Stimulated activated CD4-positive, alpha-beta T cell treated with anti-CD3 and anti-CD28 coated beads, TNF-alpha, amount 100 ng/mL, for 4 hours (primary cell): ENCODE measurements around the gene BPIFB3.

Source experiments
- DNase-seq, 3 experiments: peaks; one replicate each; pipeline ENCODE4 v3.0.0-alpha.2; 2020; ENCODE audit warnings: low read depth in 3 of 3

The BPIFB3 gene, protein sequence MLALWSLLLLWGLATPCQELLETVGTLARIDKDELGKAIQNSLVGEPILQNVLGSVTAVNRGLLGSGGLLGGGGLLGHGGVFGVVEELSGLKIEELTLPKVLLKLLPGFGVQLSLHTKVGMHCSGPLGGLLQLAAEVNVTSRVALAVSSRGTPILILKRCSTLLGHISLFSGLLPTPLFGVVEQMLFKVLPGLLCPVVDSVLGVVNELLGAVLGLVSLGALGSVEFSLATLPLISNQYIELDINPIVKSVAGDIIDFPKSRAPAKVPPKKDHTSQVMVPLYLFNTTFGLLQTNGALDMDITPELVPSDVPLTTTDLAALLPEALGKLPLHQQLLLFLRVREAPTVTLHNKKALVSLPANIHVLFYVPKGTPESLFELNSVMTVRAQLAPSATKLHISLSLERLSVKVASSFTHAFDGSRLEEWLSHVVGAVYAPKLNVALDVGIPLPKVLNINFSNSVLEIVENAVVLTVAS

DNA sequence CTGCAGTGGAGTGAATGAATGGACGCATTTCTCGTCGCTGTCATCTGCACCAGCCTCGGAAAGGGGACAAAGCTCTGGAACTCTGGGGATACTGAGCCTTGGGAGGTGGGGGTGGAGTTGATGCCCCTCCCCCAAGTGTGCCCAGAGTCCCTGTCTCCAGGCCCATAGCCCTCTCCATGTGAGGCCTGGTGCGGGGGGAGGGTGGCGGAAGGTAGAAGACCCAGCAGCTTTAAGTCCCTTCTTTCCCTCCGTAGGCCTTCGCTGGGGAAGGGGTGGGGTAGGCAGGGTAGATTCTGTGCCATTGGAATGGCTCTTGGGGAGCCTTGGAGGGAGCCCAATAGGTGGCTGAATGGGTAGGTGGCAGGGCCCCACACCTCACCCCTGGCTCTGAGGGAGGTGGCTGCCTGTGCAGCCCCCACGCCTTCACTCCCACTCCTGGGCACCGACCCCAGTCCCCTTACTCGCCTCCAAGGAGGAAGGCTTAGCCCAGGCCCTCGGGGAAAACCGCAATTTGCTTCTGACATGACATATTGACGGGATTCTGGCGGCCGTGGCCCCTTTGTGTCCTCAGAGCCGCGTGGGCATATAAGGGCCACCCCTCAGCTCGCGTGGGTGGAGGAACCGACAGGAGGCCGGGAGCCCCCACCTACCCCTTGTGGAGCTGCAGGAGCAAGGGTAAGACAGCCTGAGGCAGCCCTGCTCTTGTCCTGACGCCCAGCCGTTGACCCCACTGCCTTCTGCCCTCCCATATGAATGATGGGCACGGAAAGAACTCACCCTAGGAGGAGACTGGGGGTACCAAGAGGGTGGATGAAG is at the start of gene BPIFB3:
BPIFB3 (plus strand) TSS at position 613 of the 816 bp plus-strand sequence. CDS start 1,533 bp downstream, outside the sequence.
- no peak for DNase-seq

DNA sequence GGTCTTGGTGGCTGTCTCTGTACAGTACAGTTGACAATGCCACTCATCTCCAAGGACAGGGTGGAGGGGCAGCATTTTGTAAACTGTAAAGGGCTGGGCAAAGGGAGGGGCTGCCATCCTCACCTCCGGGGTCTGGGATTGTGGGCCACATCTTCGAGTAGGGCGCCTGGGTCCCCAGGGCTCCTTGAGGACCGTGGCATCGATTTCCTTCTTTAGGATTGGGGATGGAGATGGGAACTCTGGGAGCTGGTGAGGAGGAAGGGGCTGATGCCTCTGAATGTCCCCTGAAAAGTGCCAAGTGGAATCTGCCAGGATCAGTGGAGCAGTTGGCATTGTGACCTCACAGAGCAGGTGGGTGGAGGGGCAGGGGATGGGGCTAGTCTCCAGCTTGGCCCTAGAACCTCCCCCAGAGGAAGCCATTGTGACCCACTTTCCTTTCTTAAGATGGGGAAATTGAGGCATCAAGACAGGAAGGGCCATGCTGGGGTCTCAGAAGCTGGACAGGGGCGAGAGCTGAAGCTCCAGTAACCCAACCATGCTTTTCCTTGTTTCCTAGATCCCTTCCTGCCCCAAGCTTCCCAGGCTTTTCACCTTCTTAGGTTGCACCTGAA is 49.5 kb upstream of the BPIFB3 start, which contains the start of gene SUN5:
SUN5 (minus strand) TSS at position 293 of the 611 bp plus-strand sequence; CDS start at position 200, 93 bp downstream.
- no peak for DNase-seq

DNA sequence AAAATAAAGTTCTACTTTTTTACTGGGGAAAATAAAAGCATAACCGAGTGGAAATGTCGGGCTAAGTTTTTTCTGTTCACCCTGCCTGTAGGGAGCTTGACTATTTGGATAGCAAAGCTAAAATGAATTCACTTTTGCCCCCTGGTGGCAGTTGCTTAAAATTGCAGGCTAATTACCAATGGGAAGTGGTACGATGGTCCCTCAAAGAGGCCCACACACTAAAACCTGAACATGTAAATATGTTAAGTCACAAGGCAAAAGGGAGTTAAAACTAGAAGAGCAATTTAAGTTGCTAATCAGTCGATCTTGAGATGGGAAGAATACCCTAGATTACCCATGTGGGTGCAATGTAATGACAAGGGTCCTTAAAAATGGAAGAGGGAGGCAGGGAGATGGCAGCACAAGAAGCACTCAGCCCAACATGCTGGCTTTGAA is 48.6 kb upstream of the BPIFB3 start:
- peak in 1 of 3 experiments; percentile 8 for DNase-seq

DNA sequence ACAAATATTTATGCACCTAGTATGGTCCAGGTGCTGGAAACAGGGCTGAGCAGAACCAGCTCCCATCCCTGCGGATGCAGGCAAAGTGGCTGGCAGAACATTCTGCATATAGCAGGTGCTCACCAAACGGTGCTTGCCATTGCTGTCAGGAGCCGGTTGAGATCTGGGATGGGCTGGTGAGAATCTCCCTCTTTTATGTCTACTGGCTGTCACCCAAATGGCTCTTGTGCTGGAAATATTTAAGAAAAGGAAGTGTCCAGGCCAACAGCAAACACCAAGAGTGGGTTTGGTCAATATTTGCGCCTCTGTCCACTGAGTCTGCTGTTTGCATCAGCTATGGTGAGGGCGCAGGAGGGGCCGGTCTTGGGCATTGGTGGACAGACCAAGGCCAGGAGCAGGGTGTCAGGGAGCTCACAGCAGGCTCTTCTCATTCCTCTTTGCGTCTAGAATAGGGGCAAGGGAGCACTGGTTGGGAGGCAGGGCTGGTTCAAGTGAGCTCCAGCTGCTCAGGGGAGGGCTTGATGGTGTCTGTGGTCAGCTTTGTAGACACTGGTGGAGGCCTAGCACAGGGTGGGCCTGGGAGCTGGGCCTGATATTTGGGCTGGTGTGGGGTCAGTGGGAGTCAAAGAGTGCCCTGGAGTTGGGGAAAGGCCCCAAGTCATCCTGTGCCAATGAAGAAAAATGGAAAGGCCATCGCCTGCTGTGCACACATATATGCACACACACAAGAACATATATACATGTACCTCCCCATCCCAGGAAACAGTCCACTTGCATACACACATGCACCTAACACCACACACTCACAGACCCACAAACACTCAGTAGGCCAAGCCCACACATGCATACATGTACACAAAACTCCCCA is 47.6 kb upstream of the BPIFB3 start:
- no peak for DNase-seq

DNA sequence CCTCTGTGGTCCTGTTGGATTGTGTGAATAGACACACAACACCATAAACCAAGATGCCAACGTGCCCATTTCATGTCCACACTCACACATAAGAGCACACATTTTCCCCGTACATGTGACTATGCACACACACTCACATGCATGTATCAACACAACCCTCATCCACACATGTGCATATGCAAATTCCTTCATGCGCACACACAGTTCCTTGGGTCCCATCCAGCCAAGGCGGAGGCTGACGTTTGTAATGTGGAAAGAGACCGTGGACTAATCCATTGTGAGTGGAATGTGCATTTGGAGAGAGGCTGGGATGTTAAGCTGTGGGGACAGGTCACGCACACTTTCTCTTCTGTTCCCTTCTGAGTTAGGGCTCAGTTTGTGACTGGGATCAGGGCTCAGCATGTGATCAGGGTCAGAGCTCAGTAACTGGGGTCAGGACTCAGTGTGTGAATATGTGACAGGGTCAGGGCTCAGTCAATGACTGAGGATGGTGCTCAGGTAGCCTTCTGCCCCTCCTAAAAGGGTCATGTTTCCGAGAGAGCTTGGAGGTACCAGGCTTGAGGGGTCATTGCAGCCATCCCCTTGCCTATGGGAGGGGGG is 46.8 kb upstream of the BPIFB3 start:
- no peak for DNase-seq

DNA sequence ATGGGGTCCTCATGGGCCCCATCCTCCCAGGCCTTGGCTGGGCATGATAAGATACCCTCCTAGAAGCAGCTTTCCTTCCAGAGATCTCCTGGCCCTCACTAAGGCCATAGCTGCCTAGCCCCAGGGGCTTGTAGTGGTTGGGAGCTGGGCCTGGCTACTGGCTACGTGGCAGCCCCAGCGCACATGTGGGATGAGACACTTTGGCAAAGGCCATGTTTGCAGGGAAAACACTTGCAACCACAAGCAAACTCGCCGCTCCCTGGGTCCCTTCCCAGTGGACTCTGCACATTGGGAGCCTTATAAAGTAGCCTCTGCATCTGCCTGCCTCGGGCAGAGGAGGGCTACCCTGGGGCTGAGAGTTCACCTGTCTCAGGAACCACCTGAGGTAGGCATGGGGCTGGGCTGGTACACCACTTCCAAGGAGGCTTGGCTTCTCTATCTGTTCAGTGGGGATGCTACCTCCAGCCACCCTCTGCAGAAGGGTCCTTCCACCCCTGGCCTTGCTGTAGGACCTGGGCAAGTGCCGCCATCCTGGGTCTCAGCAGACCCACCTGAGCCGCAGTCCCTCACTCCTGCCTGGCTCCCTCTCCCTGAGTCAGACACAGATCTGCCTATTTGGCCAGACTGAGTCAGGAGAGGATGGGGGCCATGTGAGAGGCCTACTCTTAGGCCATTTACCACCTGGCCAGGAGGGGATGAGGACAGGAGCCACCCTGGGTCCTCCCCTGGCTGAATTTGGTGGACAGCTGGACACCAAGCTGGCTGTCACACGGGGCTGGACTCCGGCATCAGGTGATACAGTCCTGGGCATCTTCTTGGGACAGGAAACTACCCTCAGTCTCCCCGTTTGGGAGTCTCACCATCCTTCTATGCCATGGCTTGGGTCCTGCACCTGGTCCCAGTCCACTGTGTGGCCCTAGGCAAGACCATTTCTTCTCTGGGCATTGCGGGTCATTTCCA is 46.0 kb upstream of the BPIFB3 start, which contains the start of gene BPIFB2:
BPIFB2 (plus strand) TSS at position 329 of the 960 bp plus-strand sequence. CDS start 871 bp downstream, outside the sequence.
- no peak for DNase-seq

DNA sequence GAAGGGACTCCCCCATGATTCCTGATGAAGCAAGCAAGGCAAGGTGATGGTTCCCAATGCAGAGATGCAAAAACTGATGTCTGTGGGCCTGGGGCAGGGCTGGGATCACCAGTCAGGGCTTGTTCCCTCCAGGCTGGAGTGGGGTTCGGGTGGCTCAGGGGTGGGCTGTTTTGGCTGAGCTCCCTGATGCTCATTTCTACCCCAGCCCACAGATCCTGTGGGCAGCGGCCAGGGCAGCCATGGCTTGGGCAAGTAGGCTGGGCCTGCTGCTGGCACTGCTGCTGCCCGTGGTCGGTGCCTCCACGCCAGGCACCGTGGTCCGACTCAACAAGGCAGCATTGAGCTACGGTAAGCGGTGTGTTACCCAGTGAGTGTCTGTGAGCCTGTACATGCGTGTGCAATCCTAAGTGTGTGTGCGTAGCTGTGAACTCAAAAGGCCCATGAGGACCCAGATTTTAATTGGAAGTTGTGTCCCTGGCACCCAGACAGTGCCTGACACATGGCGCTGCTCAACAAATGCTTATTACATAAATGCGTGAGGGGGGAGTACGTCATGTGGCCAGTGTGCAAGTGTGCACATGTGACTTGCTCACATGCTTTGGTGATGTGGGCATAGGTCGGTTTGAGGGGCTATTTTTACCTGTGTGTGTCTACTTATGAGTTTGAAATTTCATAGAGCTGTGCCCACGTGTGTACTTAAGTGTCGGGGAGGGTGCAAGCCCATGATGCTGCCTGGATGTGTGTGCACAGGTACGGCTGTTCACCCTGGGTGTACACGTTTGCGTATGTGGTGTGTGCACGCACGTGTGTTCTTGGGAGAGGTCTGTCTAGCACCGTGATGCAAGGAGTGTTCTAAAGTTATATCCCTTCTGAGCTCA is 45.1 kb upstream of the BPIFB3 start:
- DNase-seq: no peak

DNA sequence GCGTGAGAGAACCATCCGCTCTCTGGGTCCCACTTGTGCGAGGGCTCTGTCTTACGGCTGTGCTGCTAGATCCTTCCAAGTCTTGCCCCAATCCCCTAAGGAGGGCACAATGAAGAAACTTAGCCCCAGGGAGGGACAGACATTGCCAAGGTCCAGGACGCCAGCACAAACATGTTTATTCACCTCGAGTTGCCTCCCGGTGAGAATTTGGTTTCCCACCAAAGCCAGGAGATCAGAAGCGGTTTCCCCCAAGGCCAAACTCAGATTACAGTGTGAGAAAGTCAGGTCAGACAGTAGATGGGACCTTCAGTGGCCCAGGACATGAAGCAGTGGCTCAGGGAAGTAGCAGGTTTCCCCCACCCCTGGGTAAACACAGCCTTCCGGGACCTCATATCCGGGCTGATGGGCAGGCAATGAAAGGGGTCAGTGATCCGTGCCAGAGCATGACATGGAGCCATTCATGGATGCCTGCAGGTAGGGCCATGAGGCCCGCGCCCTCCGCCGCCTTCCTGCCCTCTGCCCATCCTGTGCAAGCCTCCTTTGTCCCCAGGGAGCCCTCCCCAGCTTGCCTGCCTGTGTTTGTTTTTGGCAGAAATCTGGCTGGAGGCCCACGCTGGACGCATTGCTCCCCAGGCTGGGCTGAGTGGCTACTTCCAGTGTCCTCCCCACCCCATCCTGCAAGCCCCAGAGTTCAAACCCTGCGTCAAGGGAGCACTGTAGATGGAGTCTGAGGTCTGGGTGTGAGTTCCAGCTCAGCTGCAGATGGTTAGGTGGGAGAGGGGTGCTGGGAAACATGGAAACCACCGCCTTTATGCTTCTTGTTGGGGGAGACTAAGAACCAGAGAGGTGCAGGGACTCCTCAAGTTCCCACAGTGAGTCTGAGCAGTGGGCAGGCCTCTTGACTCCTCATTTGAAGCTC is 44.2 kb upstream of the BPIFB3 start:
- no peak for DNase-seq

DNA sequence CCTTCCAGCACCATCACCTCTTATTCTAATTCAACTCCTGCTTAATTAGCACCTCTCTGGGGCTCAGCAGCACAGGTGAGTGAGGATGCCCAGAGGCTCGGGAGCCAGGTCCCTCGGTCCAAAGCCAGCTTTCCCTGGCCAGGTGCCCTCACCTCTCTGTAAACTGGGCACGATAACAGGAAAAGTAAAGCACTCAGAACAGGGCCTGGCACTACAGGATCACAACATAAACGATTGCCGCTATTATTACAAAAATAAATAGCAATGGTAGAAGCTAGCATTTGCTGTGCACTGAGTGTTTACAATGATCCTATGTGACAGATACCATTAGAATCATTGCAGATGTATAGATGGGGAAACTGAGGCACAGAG is 43.6 kb upstream of the BPIFB3 start:
- no peak for DNase-seq

DNA sequence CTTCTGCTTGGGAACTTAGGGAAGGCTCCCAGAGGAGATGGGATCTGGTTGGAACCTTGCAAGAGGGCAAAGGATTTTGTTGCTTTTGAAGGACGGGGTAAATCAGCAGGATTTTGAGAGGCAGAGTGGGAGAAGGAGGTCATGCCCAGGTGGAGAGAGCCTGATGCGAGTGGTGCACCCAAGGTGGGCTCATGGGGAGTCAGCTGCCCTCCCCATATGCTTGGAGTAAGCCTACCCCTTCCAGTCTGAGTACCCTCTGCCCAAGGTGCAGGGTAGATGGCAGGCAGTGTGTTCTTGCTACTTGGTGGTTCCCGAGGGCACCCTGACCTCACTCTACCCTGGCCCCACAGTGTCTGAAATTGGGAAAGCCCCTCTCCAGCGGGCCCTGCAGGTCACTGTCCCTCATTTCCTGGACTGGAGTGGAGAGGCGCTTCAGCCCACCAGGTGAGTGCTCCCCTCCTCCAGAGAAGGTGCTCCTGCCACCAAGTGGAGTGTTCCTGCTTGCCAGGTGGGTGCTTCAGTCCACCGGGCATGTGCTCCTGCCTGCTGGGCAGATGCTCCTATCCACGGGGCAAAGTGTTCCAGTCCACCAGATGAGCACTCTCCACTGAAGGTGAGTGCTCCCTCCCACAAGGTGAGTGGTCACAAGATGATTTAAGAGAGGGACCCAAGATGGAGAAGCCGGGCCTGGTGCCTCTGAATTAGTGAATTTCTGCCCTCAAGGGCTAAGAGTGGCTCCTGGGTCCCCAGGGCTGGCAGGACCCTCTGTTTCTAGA is 42.8 kb upstream of the BPIFB3 start:
- no peak for DNase-seq

DNA sequence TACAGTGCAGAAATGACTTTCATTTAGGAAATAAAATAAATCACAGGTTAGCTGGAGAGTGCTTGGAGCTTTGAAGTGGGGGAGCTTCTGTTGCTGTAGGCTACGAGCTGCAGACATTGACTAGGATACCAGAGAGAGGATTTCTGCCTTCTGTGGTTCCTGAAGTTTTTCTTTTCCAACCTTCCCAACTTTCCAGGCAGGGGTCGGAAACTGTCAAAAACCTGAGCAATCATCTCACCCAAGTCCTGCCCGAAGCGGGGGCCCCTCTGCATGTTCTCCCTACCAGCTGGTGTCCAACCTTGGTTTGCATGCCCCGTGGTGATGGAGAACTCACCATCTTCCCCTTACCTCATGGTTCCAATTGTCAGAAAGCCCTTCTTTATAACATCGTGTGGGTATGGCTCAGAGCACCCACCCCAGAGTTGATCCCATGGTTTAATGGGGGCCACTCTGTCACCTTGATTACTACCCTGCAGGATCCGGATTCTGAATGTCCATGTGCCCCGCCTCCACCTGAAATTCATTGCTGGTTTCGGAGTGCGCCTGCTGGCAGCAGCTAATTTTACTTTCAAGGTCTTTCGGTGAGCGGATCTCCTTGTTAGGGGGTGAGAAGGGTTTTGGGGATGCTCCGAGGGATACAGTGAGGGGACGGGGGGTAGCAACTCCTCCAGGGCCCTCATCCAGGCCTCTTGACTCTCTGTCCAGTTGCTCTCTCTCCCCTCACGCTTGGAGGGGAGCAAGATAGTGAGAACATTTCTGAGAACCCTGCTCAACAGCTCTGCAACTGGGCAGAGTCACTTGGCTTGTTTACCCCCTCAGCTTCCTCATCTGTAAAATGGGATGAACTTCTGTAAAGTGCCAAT is 41.1 kb upstream of the BPIFB3 start:
- DNase-seq: no peak

DNA sequence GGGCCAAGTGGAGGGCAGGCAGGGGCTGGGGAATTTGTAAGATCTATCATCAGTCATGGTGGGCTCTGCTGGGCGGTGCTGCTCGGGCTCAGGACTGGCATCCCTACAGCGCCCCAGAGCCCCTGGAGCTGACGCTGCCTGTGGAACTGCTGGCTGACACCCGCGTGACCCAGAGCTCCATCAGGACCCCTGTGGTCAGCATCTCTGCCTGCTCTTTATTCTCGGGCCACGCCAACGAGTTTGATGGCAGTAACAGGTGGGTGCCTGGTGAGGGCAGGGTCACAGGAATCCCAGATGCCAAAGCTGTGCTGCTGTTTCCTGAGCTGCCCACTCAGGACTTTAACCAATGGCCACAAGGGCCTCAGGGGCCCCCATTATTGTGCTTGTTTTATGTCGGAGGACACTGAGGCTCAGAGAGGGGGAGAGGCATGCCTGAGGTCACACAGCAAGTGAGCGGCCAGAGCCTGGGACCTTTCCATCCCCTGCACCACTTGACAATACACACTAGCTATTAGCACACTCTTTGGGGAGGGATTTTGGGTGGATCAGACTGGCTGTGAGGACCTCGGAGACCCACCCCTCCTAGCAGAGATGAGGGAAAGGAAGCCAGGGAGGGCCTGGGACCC is 39.9 kb upstream of the BPIFB3 start:
- no peak for DNase-seq

DNA sequence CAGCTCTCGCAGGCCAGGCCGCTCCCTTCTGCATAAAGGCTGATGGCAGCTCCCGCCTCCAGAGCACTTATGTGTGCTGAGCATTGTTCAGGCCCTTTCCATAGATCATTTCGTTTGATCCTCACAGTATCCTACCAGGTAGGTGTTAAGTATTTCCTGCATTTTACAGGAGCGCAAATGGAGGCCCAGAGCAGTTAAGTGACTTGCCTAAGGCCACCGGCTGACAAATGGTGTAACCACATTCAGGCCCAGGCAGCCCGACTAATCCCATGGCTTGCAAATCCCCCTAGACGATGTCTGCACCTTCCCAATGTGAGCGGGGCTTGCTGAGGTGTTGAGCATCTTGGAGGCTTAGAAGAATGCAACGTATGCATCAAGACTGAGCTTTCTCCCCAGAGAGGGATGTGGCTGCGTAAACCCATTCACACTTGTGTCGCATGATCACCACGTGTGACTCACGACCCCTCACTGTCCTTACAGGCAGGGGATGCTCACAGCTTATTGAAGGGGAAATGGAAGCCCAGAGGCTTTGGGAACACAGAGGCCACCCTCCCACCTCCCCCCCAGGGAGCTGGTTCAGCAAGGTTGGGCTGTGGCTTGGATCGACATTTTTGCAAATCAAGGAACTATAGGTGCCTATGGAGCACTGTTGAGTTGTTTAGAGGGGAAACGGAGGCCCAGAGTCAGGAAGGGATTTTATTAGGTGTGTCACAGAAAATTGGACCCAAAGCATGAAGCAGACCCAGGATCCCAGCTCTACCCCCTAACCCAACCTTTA is 39.2 kb upstream of the BPIFB3 start:
- no peak for DNase-seq

DNA sequence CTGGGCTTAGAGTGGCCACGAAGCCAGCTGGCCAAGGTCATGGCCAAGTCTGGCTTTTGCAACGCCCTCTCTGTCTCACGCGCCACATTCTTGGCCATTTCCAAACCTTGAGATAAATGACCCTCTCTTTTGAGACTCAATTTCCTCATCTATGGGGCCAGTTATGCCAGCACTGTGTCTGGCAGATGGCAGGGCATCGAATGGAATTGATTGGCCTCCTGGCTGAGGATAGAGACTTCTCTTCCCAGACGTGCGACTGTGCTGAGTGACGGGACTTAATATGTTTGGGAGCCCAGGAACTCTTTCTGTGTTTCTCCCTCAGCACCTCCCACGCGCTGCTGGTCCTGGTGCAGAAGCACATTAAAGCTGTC is 38.6 kb upstream of the BPIFB3 start:
- no peak for DNase-seq
